GM21717 (cell line): Measurements from ENCODE around the gene KLHL30.
A peak's percentile ranks its signal among the peaks of the same experiment; 100 is the strongest.

ENCODE experiments used
- ATAC-seq: cut with Tn5 transposase; IDR thresholded peaks from one replicate; pipeline ENCODE4 v1.9.1; 2021; ENCODE audit warnings: mild to moderate bottlenecking, moderate library complexity; ENCODE audit not compliant: unreplicated experiment

Gene KLHL30, protein sequence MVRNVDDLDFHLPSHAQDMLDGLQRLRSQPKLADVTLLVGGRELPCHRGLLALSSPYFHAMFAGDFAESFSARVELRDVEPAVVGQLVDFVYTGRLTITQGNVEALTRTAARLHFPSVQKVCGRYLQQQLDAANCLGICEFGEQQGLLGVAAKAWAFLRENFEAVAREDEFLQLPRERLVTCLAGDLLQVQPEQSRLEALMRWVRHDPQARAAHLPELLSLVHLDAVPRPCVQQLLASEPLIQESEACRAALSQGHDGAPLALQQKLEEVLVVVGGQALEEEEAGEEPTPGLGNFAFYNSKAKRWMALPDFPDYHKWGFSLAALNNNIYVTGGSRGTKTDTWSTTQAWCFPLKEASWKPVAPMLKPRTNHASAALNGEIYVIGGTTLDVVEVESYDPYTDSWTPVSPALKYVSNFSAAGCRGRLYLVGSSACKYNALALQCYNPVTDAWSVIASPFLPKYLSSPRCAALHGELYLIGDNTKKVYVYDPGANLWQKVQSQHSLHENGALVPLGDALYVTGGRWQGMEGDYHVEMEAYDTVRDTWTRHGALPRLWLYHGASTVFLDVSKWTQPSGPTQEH

DNA sequence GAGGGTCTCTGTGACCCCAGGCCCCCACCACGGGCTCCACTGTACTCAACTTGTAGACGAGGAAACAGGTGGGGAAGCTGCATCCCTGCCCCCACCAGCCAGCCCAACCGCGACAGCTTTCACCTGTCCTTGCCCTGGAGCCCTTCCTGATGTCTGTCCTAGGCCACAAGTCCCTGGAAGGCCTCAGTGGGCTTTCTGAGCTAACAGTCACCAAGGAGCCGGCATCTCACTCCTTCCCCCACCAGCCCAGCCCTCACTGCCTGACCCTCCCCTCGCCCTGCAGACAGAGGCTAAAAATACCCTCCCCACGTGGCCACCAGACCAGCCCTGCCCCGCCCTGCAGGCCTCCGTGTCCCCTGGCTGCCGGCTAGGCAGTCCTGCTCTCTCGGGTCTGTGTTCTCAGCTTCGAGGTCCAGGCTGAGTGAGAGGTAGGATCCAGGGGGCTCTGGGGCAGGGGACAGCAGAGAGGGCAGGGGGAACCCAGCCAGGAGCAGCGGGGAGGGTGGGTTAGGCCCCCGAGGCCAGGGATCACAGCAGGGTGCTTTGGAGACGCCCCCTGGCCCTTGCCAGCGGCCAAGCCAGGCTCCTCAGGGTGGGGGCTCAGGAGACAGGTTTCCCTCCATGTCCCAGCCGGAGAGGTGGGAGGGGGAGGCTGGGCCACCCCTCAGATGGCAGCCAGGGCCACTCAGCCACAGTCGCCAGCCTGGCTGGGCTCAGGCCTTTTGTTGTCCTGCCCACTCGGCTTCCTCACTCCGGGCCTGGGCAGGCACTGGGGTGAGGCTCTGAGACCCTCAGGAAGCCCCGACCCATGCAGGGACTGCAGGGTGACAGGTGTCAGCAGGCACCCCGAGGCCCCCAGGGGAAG is at the start of gene KLHL30:
Gene KLHL30, plus strand, starts transcription at position 338 of the 865 bp plus-strand sequence. CDS start 2,087 bp downstream, outside the sequence.
- no peak for ATAC-seq

- no peak for ATAC-seq
Measured at GRCh38 chr2:238090887-238091286, 47.6 kb upstream of the KLHL30 start.

DNA sequence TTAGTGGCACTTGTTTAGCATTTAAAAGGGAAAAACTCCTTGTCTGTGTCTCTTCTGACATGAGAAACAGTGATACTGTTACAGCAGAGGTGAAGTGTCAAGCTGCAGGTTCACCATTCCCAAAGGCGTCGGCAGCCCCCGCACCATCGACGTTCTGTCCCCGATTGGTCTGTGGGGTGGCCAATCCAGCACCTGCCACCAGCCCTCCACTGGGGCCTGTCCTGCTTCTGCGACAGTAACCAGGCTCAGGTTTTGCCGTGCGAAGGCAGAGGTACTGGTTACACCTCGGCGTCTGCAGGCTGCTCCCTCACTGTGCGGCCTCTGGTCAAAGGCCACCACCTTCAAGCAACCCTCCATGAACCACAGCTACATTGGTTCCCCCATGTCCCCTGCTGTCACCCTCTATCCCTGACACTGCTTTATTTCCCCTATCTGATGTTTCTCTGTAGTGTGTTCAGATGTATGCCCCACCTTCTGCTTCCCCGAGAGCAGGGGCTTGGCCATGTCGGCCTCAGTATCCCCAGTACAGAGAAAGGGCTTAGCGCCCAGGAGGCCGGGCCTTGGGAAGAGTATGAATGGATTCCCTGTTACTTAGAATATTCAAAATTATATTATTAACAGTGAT is 46.9 kb upstream of the KLHL30 start:
- no peak for ATAC-seq

GRCh38 chr2:238092486-238093035 is 45.9 kb upstream of the KLHL30 start:
- ATAC-seq, result no peak

DNA sequence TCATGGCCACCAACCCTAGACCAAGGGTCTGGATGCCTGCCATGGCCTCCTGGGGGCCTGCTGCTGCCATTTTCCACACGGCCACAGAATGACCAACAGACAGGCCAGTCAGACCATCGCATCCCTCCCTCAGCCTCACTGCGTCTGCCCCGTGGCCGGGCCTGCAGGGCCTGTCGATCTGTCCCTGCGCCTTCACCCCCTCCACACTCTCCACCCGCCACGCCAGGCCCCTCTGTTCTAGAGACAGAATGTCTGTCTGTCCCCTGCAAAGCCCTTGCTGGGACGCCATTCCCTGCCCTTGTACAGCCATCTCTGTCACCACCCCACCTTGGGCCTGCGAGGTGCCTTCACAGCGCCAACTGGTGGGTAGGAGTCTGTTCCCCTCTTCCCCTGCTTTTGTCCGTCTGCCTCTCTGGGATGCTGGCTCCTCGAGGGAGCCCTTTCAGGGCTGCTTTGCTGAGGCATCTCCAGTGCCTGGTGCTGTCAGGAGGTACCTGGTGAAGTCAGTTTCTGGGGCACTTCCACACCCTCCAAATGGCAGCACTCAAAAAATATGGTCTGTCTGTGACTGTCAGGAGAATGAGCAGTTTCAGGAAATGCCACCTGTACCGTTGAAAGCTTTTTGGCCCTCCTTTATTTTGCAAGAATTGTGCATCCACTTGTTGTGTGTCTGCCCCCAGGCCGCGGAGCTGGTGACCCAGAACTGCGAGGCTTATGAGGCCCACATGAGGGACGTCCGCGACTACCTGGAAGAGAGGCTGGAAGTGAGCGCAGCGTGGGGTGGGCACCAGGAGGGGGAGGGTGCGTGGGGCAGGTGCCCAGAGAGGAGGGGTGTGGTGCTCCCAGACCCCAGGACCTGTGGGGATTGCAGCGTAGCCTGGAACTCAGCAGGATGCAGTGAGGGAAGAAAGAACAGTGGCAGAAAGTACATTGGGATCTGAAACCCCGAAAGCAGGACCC is 45.0 kb upstream of the KLHL30 start:
- no peak for ATAC-seq

GRCh38 chr2:238094438-238095022 is 43.9 kb upstream of the KLHL30 start:
- ATAC-seq, result no peak

DNA sequence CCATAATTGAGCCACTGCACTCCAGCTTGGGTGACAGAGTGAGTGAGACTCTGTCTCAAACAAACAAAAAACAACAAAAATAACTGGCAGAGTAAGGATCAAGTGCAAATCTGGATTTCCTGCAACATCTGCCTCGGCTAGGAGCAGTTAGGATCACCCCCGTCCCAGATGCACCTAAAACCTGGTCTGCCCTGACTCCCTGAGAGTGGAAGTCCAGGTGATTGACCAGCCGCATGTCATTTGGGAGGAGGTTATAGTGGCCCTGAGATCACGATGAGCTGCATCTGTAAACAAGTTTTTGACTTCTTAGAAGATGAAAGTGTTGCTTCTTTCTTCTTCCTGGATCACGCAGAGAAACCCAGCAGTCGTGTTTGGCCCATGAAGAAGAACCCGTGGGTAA is 43.3 kb upstream of the KLHL30 start:
- ATAC-seq, result no peak

GRCh38 chr2:238096311-238097011 is 42.0 kb upstream of the KLHL30 start:
- ATAC-seq, result no peak

GRCh38 chr2:238097201-238097987 is 41.1 kb upstream of the KLHL30 start:
- ATAC-seq, result no peak

DNA sequence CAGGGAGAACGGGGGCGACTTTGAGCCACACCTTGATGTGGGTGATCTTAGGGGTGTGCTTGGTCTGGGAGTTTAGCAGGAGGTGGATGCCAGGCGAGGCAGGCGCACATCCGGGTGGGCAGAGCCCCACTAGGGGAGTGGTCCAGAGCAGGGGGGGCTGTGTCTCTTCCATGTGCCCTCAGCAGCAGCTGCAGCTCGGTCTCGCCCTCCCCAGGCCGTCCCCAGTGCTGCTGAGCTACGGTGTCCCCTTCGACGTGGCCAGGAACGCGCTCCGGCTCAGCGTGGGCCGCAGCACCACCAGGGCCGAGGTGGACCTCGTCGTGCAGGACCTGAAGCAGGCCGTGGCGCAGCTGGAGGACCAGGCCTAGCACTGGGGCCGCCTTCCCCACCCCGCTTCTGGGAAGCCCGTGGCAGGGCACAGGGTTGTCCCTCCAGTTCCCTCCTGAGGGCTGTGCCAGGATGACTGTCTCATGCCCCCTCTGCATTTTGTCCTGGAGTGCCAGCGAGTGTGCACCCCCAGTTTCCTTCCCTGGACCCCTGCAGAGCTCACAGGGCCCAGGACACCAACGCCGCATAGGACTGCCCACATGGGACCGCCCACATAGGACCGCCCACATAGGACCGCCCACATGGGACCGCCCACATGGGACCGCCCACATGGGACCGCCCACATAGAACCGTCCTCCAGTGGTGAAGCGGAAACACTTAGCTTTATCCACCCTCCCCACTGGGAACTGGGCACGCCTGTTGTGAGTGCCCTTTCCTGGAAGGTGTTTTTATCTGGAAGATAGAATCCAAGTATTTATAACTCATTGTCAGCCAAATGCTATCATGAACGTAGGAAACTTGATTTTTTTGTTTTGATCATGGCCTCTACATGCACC is 40.2 kb upstream of the KLHL30 start:
- peak; percentile 68 for ATAC-seq

DNA sequence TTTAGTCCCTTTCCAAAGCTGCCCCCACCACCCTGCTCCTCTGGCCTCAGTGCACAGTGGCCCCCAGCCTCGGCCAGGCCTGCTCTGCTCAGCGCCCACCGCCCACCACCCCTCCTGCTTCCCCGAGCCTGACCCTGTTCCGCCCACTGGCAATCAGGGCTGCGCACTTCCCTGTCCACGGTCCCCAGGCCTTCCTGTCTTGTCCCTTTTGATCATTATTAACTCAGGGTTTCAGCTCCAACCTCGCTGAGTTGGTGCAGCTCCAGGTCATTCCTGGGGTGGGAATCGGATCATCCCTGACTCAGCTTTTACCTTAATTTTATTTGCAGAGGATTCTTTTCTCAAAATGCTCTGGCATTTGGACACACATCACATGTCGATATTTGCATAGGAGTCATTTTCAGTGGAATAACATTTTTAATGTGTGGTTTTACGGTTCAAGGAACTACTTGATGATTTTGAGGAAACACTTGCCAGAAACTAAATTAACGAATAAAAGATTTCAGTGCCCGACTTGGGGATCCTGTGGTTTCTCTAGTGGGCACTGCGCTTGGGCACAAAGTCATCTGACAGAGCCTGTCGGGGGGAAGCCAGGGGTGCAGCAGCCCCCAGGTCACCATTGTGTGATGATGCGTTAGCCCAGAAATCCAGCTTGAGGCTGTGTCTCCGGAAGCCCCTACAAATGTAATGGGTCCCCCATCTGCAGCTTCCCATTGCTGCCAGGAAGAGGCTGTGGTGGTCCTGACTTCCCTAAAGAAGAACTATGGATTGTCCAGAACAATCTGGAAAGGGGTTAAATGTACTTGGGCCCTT is 39.4 kb upstream of the KLHL30 start:
- peak; percentile 9 for ATAC-seq

DNA sequence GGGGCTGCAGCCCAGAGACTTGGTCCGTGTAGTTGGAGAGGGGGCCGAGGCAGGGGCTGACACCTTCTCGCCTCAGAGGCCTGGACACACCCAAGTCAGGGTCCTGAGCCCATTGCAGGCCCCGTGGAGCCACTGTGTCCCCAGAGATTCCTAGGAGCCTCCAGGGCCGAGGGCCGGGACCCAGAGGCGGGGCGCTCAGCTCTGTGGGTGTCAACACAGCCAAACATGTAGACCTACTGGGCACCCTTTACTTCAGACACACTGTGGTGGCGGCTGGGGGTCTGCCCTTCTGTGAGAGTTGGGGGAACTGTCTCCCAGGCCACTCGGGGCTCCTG is 38.8 kb upstream of the KLHL30 start:
- ATAC-seq, result no peak

GRCh38 chr2:238100049-238100820 is 38.2 kb upstream of the KLHL30 start, which contains the start of gene ESPNL:
Gene ESPNL (plus strand): TSS chr2:238100340. CDS start chr2:238100420, 80 bp downstream.
- ATAC-seq, result no peak

GRCh38 chr2:238100821-238101771 is 37.4 kb upstream of the KLHL30 start:
- ATAC-seq, result no peak
